Parathyroid adenoma (tissue), 2 donors: ENCODE results near the gene PDE4D.

Experiments
- H2AFZ ChIP-seq: fragments of 300-600 bp; sonication (generic); one replicate; pipeline ENCODE4 v1.7.0; 2017; ENCODE audit warnings: antibody characterized with exemption, mild to moderate bottlenecking
- H3K27ac ChIP-seq: fragments of 300-600 bp; sonication (generic); one replicate; pipeline ENCODE4 v1.7.0; 2017
- H3K27me3 ChIP-seq: fragments of 300-600 bp; sonication (generic); one replicate; pipeline ENCODE4 v1.7.0; 2017; ENCODE audit warnings: low read length; ENCODE audit not compliant: control insufficient read depth, insufficient read depth
- H3K36me3 ChIP-seq: fragments of 300-600 bp; sonication (generic); one replicate; pipeline ENCODE4 v1.7.0; 2017; ENCODE audit warnings: low read length; ENCODE audit not compliant: control insufficient read depth, insufficient read depth
- H3K4me1 ChIP-seq: fragments of 300-600 bp; sonication (generic); one replicate; pipeline ENCODE4 v1.7.0; 2017; ENCODE audit warnings: control low read depth
- H3K4me2 ChIP-seq: fragments of 300-600 bp; sonication (generic); one replicate; pipeline ENCODE4 v1.7.0; 2017; ENCODE audit warnings: low read length
- H3K4me3 ChIP-seq: fragments of 300-600 bp; sonication (generic); one replicate; pipeline ENCODE4 v1.7.0; 2017; ENCODE audit warnings: low read depth, low read length
- H3K79me2 ChIP-seq: fragments of 300-600 bp; sonication (generic); one replicate; pipeline ENCODE4 v1.7.0; 2017; ENCODE audit warnings: control low read depth
- H3K9ac ChIP-seq: fragments of 300-600 bp; sonication (generic); one replicate; pipeline ENCODE4 v1.7.0; 2017; ENCODE audit warnings: mild to moderate bottlenecking
- H3K9me3 ChIP-seq: fragments of 300-600 bp; sonication (generic); one replicate; pipeline ENCODE4 v1.7.0; 2017; ENCODE audit warnings: low read length; ENCODE audit not compliant: control insufficient read depth
- CTCF ChIP-seq: fragments of 300-600 bp; sonication (generic); IDR thresholded peaks from one replicate; pipeline ENCODE4 v1.7.0; 2017; ENCODE audit warnings: antibody characterized with exemption, mild to moderate bottlenecking
- donor health status: primary hyperparathyroidism.

Gene PDE4D

GRCh38 chr5:59040804-59041201 is 852.7 kb downstream of the PDE4D start:
- no peak for TF ChIP-seq CTCF
- Histone ChIP-seq H3K4me1 (peaks cover 12% of the 10 kb centered on the region), H3K27ac (no peak overlapping the region), H3K79me2 (no peaks in the 10 kb centered on the region), H3K9ac (no peak overlapping the region), H3K27me3 (no peaks in the 10 kb centered on the region), H3K4me3 (no peak overlapping the region), H3K36me3 (no peaks in the 10 kb centered on the region), H3K4me2 (no peak overlapping the region), H3K9me3 (no peaks in the 10 kb centered on the region), H2AFZ (no peak overlapping the region)

- TF ChIP-seq CTCF = no peak
- Histone ChIP-seq H3K4me1 (peaks cover 12% of the 10 kb centered on the region), H3K4me2 (peak overlapping the region; percentile 87), H3K79me2 (no peaks in the 10 kb centered on the region), H3K36me3 (no peaks in the 10 kb centered on the region), H3K9ac (no peak overlapping the region), H3K27me3 (no peaks in the 10 kb centered on the region), H2AFZ (peak overlapping the region; percentile 93), H3K4me3 (peak overlapping the region; percentile 61), H3K9me3 (no peaks in the 10 kb centered on the region), H3K27ac (no peak overlapping the region)
Observed at GRCh38 chr5:59040024-59040803, 853.3 kb downstream of the PDE4D start.

- H3K36me3 ChIP-seq = no peaks in the 10 kb centered on the region
- peak; percentile 4 for TF ChIP-seq CTCF
- H3K4me3 ChIP-seq = peak overlapping the region; percentile 61
Observed at GRCh38 chr5:59039296-59040023, 854.1 kb downstream of the PDE4D start.

GRCh38 chr5:59038798-59039295 is 854.7 kb downstream of the PDE4D start:
- H3K4me2 ChIP-seq = peak overlapping the region; percentile 87
- peaks cover 12% of the 10 kb centered on the region for H3K4me1 ChIP-seq
- no peaks in the 10 kb centered on the region for H3K9me3 ChIP-seq
- H3K27ac ChIP-seq = peak overlapping the region; percentile 46
- H3K9ac ChIP-seq = peak overlapping the region; percentile 9
- H3K36me3 ChIP-seq = no peaks in the 10 kb centered on the region
- H3K4me3 ChIP-seq = peak overlapping the region; percentile 61
- no peaks in the 10 kb centered on the region for H3K27me3 ChIP-seq
- no peak for TF ChIP-seq CTCF
- H3K79me2 ChIP-seq = no peaks in the 10 kb centered on the region
- peak overlapping the region; percentile 93 for H2AFZ ChIP-seq

More at GRCh38 chr5:59039296-59040023, 854.1 kb downstream of the PDE4D start:
- Histone ChIP-seq H3K4me1 (peaks cover 12% of the 10 kb centered on the region), H3K27me3 (no peaks in the 10 kb centered on the region), H3K9me3 (no peaks in the 10 kb centered on the region), H2AFZ (peak overlapping the region; percentile 93), H3K9ac (peak overlapping the region; percentile 9), H3K79me2 (no peaks in the 10 kb centered on the region), H3K27ac (peak overlapping the region; percentile 46), H3K4me2 (peak overlapping the region; percentile 87)
